HUES64 (cell line): Measurements from ENCODE around the gene C1QB.

Source experiments
- H3K27ac ChIP-seq: 2 replicates; pipeline ENCODE4 v1.7.0; 2013; ENCODE audit warnings: low read depth, low read length, inconsistent platforms
- H3K27me3 ChIP-seq: 2 replicates; pipeline ENCODE4 v1.6.1; 2013; ENCODE audit warnings: mild to moderate bottlenecking, low read length; ENCODE audit not compliant: insufficient read depth
- H3K36me3 ChIP-seq: 2 replicates; pipeline ENCODE4 v1.6.1; 2013; ENCODE audit warnings: mild to moderate bottlenecking, low read length; ENCODE audit not compliant: insufficient read depth
- H3K4me1 ChIP-seq: 2 replicates; pipeline ENCODE4 v1.6.1; 2013; ENCODE audit warnings: mild to moderate bottlenecking, low read length, moderate library complexity; ENCODE audit not compliant: insufficient read depth
- H3K4me3 ChIP-seq: 2 replicates; pipeline ENCODE4 v1.5.1; 2013; ENCODE audit warnings: mild to moderate bottlenecking, low read length, moderate library complexity
- H3K9ac ChIP-seq: 2 replicates; pipeline ENCODE4 v1.6.1; 2013; ENCODE audit warnings: mild to moderate bottlenecking, low read depth, low read length
- H3K9me3 ChIP-seq: 2 replicates; pipeline ENCODE4 v1.6.1; 2013; ENCODE audit warnings: low read depth, low read length; ENCODE audit not compliant: insufficient read depth
- WGBS: fragments of 150-250, 120-280 bp; methylation state at CpG from one replicate; pipeline ENCODE4 v1.1.7; 2013; ENCODE audit warnings: missing lambda C conversion rate; 5-methylcytosine and 5-hydroxymethylcytosine counted together

C1QB gene

DNA sequence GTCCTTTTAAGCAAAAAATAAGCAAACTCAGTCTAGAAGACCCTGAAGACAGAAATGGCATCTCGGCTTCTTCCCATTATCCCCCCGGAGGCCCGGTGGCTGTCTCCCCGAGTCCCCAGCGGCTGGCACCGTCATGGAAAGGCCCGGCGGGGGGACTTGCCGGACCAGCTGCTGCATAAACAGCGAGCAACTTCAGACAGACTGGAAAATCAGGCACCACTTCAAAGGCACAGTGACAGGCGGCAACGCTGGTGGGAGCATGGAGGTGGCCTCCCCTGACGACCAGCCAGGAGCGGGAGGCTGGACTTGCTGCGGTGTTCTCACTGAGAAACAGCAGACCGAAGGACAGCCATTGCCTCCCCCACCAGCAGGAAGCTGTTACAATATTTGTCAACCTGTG lies 35.0 kb upstream of the C1QB start:
- 71% methylated on average over 16 of the region's 16 CpGs for WGBS
- no peak overlapping the region for H3K27ac ChIP-seq
- no peaks in the 10 kb centered on the region for H3K4me1 ChIP-seq
- H3K4me3 ChIP-seq = no peak overlapping the region
- H3K9me3 ChIP-seq = no peaks in the 10 kb centered on the region
- no peak overlapping the region for H3K9ac ChIP-seq
- no peaks in the 10 kb centered on the region for H3K36me3 ChIP-seq
- H3K27me3 ChIP-seq = no peaks in the 10 kb centered on the region; the same call in 1 of the 2 replicates

DNA sequence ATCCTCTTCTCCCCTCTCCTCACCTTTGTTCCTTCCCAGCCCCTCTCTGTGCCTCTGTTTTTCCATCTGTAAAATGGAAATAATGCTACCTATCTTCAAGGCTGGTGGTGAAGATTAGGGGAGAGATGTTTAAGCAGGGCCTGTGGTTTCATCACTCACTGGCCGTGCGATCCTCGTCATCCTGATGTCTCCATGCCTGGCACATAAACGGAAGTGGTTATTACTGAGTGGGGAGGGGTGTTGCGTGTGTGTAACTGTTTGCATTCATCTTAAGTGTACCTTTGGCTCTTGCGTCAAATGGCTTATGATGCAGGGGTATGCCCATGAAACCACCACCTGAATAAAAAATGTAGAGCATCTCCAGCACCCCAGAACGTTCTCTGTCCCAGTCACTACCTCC lies 33.8 kb upstream of the C1QB start:
- WGBS = 90% methylated on average over 7 of the region's 7 CpGs
- Histone ChIP-seq H3K9me3 (no peaks in the 10 kb centered on the region), H3K36me3 (no peaks in the 10 kb centered on the region), H3K27me3 (no peaks in the 10 kb centered on the region; the same call in 1 of the 2 replicates), H3K27ac (no peak overlapping the region), H3K9ac (no peak overlapping the region), H3K4me3 (no peak overlapping the region), H3K4me1 (no peaks in the 10 kb centered on the region)

DNA sequence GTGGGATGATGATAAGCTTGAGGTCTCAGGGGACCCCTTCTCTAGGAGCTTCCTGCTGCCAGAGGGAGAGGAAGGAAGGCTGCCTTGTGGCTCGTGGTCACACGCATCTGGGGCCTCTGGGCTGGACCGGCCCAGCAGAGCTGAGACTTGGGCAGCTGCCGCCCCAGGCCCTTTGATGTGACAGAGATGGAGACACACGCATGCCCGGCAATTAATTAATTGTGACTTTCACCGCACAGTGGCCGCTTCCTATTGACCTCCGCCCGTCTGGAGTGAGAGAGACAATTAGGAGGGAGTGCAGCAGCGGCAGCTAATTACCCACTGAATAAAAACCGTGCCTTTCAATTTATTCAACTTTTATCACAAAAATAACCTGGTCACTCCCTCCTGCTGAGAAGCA lies 33.2 kb upstream of the C1QB start:
- Histone ChIP-seq H3K4me1 (no peaks in the 10 kb centered on the region), H3K9ac (no peak overlapping the region), H3K27ac (no peak overlapping the region), H3K9me3 (no peaks in the 10 kb centered on the region), H3K4me3 (no peak overlapping the region), H3K27me3 (no peaks in the 10 kb centered on the region; the same call in 1 of the 2 replicates), H3K36me3 (no peaks in the 10 kb centered on the region)
- 88% methylated on average over 12 of the region's 12 CpGs for WGBS

DNA sequence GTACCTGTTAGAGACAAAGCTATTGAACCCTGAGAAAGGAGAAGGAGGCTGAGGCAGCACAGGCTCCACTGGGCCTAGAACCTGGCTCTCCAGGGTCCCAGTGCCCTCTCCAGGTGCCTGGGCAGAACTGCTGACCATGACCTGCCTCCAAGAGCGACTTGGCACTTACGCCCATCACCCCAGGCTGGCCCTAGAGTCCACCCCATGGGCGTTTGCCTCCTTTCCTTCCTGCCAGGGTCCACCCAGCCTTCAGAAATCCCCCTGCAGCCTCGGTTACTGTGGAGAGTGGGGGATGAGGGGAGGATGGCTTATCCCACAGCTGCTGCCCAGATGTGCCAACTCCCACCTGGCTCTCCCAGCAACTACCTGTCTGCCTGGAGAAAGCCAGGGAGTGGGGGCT lies 31.3 kb upstream of the C1QB start:
- Histone ChIP-seq H3K36me3 (no peaks in the 10 kb centered on the region), H3K4me1 (peaks cover 5% of the 10 kb centered on the region; the same call in 1 of the 2 replicates), H3K9ac (no peak overlapping the region), H3K27ac (no peak overlapping the region), H3K9me3 (no peaks in the 10 kb centered on the region), H3K4me3 (no peak overlapping the region), H3K27me3 (peaks cover 2% of the 10 kb centered on the region)
- 89% methylated on average over 3 of the region's 4 CpGs for WGBS

DNA sequence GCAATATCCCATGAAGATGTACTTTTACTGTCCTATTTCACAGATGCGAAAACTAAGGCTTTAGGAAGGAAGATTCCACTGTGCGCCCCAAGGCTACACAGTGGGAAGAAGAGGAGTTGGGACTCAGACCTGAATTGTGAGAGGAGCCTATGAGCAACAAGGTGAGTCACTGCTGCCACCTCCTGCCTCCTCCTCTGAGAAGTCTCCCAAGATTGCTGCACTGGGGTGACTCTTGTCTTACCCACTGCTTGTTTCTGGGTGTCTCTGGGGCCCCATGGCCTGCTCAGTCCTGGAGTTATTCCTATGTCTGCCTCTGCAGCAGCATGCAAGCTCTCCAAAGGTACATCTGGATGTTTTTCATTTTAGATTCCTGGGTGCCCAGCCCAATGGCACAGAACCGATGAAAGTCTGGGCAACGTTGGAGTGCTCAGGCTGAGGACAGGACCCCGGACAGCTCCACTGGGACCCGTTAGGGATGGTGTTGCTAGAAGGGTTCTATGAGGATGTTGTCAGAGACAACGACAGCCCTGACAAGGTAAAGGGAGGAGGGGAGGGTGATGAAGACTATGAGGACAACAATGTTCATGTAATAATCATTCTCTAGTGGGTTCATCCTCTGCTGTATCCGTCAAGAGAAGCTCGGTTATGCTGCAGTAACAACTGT lies 27.6 kb upstream of the C1QB start:
- no peak overlapping the region for H3K27ac ChIP-seq
- WGBS = 41% methylated on average over 9 of the region's 9 CpGs

DNA sequence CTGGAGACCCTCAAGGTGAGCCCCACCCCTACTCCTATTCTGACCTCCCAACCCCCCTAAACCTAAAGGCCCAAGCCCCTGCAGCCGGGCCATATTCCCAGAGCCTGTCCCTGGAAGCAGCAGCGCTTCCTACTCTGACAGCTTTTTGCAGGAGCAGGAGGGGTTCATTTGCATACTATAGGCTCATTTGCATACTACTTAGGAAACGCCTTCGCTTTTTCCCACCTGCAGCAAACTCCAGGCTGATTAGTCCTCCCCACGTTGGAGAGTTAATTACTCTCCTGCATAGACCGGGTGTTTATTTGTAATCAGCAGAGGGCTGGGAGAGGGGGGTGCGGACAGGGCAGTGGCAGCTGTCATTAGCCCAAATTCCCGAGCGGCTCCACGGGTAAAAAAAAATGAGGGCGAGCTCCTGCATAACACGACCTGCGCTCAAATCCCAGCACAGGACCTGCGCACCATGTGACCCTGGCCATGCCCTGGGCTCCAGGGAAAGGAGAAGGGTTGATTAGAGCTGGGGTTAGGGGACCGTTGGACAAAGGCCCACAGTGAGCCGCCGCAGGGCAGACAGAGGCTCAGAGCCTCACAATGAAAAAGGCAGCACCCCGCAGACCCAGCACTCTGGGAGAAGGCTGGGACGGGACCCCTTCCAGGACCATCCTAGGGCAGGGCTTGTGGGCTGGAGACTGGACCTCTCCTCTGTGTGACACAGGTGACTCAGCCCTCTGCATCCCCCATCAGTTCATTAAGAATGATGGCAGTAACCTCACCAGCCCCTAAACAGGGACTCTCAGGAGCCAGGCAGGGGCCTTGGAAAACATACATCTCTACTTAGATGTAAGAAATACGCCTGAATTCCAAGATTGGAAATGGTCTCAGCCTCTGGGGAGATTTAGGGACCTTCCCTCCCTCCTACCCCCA lies 26.5 kb upstream of the C1QB start:
- H3K9ac ChIP-seq = no peak overlapping the region
- no peak overlapping the region for H3K4me3 ChIP-seq
- no peak overlapping the region for H3K27ac ChIP-seq
- no peaks in the 10 kb centered on the region for H3K9me3 ChIP-seq
- H3K36me3 ChIP-seq = no peaks in the 10 kb centered on the region
- WGBS = 29% methylated on average over 20 of the region's 20 CpGs
- H3K4me1 ChIP-seq = peaks cover 27% of the 10 kb centered on the region
- H3K27me3 ChIP-seq = peaks cover 2% of the 10 kb centered on the region

More for the DNA sequence above, 27.6 kb upstream of the C1QB start:
- H3K36me3 ChIP-seq = no peaks in the 10 kb centered on the region
- no peaks in the 10 kb centered on the region for H3K9me3 ChIP-seq
- peaks cover 2% of the 10 kb centered on the region for H3K27me3 ChIP-seq
- peaks cover 23% of the 10 kb centered on the region for H3K4me1 ChIP-seq
- H3K9ac ChIP-seq = no peak overlapping the region
- no peak overlapping the region for H3K4me3 ChIP-seq

DNA sequence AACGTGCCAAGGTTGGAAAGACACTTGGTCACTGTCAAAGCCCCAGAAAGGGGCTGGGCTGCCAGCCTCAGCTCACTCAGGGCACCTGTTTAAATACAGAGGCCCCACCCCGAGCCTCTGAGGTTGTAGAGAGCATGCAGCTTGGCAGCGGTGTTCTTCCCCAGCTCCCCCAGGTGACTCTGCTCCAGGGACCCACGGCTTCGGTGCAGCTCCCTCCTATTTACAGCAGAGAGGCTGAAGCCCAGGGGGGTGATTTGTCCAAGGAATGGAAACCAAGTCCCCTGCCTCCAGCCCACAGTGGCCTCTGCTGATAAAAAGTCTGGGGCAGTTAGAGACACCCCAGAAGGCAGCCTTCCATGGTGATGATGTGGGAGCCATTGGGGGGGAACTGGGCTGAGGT lies 25.7 kb upstream of the C1QB start:
- 78% methylated on average over 5 of the region's 5 CpGs for WGBS
- Histone ChIP-seq H3K27me3 (peaks cover 2% of the 10 kb centered on the region; the same call in 1 of the 2 replicates), H3K4me3 (no peak overlapping the region), H3K27ac (no peak overlapping the region), H3K36me3 (no peaks in the 10 kb centered on the region), H3K9me3 (no peaks in the 10 kb centered on the region), H3K9ac (no peak overlapping the region), H3K4me1 (peaks cover 30% of the 10 kb centered on the region)

DNA sequence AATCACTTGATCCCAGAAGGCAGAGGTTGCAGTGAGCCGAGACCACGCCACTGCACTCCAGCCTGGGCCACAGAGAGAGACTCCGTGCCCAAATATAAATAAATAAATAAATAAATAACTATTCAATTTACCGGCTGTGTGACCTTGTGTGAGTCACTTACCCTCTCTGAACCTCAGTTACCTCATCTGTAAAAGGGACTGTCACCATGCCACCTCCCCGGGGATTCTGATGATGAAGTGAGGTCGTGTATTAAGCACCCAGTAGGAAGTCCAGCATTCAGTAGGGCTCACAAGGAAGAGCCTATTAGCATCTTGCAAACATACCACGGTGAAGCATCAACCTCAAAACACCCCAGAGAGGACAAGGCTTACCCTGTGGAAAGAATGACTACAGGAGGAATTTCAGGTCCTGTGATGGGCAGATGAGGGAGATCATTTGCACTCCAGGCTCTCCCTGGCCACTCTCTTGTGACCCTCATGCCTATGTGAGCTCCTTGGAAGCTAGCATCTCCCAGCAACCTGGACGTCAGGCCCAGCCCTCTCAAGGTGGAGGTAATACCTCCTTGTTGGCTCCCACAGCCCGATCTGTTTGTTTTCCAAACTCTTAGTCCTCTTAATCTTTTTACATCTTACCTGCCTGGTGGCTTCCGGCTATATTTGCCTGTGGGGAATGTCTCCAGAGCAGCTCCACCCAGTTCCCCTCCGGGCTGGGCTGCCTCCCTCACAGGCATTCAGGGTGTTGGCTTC lies 24.2 kb upstream of the C1QB start:
- H3K27ac ChIP-seq = peak overlapping the region; percentile 53; the same call in 1 of the 2 replicates
- 25% methylated on average over 7 of the region's 11 CpGs for WGBS
- peaks cover 30% of the 10 kb centered on the region for H3K4me1 ChIP-seq
- no peak overlapping the region for H3K9ac ChIP-seq
- no peak overlapping the region for H3K4me3 ChIP-seq
- H3K9me3 ChIP-seq = no peaks in the 10 kb centered on the region
- H3K27me3 ChIP-seq = peaks cover 2% of the 10 kb centered on the region; the same call in 1 of the 2 replicates
- no peaks in the 10 kb centered on the region for H3K36me3 ChIP-seq

DNA sequence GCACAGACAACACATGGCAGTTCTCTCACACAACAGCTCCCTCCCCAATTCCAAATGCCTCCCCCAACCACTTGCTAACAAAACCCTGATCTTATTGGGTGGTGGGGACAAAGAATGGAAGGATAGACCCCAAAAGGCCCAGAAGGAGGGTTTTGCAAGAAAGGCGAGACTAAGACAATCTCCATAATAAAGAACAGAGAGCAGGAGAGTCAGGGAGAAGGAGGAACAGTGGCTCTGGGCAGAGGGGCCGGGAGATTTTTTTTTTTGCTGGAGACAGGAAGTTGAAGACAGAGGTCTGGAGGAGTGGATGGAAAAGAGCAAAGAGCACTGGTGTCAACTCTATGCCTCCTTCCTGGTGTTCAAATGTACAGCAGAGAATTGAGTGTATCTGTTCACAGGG lies 23.1 kb upstream of the C1QB start:
- H3K9me3 ChIP-seq = 0 out of 2 replicates have a peak, but pooled peaks cover 4% of the 10 kb centered on the region
- H3K27ac ChIP-seq = peak overlapping the region; percentile 51; the same call in 1 of the 2 replicates
- H3K36me3 ChIP-seq = no peaks in the 10 kb centered on the region
- peaks cover 2% of the 10 kb centered on the region; the same call in 1 of the 2 replicates for H3K27me3 ChIP-seq
- no peak overlapping the region for H3K9ac ChIP-seq
- no peak overlapping the region for H3K4me3 ChIP-seq
- WGBS = 8% methylated on average over 2 of the region's 2 CpGs
- H3K4me1 ChIP-seq = peaks cover 30% of the 10 kb centered on the region

DNA sequence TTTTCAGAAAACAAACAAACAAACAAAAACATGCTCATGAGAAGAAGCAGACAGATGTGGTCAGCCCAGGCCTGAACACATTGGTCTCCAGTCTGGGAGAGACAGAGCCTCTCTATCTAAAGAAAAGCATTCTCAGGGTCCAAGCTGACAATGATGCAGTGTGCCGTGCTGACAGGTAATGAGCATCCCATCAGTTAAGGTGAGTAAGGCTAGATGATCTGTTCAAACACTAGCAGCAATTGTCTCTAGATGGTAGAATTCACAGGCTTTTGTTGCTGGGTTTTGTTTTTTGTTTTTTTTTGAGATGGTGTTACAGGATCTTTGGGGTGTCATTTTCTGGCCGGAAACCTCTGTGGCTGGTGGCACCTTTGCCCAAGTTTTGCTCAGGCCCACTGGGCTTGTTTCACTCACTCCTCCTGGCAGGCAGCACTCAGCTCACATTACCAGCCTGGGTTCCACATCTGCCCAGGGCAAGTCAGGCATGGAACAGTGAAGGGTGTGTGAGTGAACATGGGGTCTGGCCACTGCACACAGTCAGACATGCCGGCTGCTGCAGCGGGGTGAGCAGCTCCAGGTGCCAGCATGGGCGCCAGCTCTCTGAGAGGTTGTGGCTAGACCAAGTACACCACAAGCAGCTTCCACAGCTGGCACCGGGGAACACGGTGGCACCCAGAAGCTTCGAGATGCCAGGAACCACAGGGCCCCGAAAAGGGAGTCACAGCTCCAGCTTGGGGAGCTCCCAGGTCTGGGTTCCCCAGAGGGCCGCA lies 19.2 kb upstream of the C1QB start:
- Histone ChIP-seq H3K9me3 (0 out of 2 replicates have a peak, but pooled peaks cover 4% of the 10 kb centered on the region), H3K27me3 (no peaks in the 10 kb centered on the region), H3K9ac (no peak overlapping the region)

More for the DNA sequence above, 19.2 kb upstream of the C1QB start:
- Histone ChIP-seq H3K4me1 (peaks cover 22% of the 10 kb centered on the region), H3K27ac (no peak overlapping the region), H3K36me3 (no peaks in the 10 kb centered on the region), H3K4me3 (no peak overlapping the region)
- WGBS = 96% methylated on average over 10 of the region's 10 CpGs
